ENCODE measurements around the gene RCL1.

RCL1 gene

DNA sequence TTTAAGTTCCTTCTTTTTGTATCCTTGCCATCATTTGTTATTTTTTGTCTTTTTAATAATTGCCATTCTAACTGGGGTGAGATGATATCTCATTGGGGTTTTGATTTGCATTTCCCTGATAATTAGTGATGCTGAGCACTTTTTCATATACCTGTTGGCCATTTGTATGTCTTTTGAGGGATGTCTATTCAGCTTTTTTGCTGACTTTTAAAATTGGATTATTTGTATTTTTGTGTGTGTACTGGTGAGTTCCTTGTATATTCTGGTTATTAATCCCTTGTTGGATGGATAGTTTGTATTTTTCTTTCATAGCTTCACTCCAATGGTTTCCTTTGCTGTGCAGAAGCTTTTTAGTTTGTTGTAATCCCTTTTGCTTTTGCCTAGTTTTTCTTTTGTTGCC is 19.1 kb downstream of the RCL1 start:
- DNase-seq (ENCODE audit: low read depth in 2 of 2) = no peak

DNA sequence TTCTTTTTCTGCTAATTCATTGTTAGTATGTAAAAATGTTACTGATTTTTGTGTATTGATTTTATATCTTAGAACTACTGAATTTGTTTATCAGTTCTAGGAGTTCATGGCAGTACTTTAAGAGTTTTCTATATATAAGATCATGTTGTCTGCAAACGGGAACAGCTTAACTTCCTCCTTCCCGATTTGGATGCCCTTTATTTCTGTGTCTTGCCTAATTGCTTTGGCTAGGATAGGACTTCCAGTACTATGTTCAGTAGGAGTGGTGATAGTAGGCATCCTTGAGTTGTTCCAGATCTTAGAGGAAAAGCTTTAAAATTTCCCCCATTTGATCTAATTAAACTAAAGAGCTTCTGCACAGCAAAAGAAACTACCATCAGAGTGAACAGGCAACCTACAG is 20.1 kb downstream of the RCL1 start:
- no peak for DNase-seq (ENCODE audit: low read depth in 2 of 2)

DNA sequence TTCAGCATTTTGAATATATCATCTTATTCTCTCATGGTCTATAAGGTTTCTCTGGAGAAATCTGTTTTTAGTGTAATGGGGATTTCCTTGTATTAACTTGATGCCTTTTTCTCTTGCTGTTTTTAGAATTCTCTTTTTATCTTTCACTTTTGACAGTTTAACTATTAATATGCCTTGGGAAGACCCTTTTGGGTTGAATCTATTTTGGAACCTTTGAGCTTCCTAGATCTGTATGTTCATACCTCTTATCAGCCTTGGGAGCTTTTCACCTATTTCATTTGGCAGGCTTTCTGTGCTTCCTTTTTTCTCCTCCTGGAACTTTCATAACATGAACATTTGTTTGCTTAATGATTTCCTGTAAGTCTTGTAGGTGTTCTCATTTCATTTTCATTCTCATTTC is 22.2 kb downstream of the RCL1 start:
- DNase-seq (ENCODE audit: low read depth in 2 of 2) = no peak

DNA sequence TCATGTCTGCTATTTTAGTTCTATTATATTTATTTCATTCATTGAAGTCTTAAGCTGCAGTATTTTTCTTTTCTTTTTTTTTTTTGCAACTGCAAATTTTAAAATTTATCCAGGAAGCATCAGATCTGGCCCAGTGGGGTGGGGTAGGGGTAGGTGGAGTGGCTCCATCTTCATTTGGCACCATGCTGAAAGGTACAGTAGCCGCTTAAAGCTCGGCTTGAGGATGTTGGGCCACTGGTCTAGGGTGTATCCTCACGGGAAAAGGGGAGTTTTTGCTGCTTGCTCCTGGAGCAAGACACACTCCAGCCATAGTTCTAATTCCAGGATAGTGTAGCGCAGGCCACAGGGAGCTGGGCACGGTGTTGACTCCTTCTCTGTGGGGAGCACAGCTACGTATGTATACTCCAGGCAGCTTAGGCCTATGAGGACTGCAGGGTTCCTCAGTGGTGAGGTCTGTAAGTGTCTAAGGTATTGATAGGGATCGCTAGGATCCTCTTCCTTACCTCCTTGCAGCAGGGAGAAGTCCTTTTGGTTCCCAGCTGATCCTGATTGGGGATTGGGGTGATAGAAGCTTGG is 22.7 kb downstream of the RCL1 start:
- no peak for DNase-seq (ENCODE audit: low read depth in 2 of 2)

DNA sequence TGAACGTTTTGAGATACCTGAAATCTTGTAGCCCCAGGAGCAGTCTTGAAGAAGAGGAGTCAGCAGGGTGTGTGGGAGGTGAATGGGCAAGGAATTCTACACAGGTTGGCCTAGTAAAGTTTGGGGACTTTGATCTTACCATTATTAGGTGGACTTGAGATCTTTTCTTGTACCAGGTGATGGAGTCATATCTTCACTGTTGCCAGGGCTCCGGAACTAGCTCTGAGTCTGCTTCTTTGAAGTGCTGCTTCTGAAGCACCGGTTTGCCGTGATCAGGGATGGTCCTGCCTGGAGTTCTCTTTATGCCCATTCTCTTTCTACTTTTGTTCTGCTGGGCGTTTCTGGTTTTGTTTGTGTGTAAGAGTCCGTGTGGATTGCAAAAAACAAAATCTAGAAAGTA is 27.4 kb downstream of the RCL1 start:
- no peak for DNase-seq (ENCODE audit: low read depth in 2 of 2)

DNA sequence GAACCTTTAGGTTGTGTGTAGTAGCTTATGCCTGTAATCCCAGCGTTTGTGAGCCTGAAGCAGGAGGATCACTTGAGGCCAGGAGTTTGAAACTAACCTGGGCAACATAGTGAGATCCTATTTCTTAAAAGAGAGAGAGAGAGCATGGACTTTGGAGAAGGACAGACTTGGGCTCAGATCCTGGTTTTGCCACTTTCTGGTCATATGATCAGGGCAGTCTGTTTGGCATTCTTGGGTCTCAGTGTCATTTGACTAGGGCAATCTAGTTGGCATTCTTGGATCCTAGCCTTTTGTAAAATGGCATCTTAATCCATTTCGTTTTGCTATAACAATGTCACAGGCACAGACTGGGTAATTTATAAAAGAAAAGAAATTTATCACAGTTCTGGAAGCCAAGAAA is 28.4 kb downstream of the RCL1 start:
- DNase-seq (ENCODE audit: low read depth in 2 of 2) = no peak

DNA sequence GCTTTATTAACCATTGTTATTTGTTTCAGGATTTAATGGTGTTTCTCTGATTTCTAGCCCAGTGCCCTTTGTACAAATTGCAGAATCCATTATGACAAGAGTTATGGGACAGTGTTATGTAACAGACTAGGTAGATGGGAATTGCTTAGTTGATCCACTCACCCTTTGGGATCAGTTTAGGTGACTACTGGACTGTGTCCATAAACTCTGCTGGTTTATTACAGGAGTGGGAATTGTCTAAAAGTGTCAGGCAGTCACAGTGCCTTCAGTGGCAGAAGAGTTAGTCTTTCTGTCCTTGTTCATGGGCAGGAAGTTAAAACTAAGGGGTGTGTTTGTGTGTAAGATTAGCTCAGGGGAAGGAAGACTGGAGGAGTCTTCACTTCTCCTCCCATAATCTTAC is 29.3 kb downstream of the RCL1 start:
- no peak for DNase-seq (ENCODE audit: low read depth in 2 of 2)

DNA sequence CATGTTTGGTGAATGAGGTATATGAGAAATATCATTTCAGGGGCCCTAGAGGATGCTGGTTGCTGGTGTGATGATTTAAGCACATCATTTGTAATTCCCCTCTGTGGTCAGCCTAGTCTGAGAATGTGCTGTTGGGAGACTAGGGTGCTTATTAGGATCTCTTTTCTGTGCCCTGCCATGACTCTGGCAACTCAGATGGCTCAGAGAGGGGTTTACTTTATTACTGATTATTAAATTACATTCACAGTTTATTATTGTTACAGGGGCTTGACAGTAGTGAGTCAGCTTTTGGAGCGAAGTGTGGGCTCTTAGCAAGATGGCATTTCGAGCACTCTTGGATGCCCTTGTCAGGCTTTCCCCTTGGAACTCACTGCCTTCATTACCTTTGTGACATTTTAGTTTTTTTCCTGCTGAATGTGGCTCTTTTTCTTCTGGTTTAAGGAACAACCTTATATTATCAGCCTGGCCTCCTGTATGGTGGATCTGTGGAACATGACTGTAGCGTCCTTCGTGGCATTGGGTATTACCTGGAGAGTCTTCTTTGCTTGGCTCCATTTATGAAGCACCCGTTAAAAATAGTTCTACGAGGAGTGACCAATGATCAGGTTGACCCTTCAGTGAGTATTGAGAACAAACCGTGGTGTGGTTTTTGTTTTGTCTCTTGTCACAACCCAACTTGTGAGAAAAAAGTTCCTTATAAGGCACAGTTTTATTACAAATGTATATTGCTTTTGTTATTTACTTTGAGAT is 33.8 kb downstream of the RCL1 start:
- no peak for DNase-seq (ENCODE audit: low read depth in 2 of 2)

DNA sequence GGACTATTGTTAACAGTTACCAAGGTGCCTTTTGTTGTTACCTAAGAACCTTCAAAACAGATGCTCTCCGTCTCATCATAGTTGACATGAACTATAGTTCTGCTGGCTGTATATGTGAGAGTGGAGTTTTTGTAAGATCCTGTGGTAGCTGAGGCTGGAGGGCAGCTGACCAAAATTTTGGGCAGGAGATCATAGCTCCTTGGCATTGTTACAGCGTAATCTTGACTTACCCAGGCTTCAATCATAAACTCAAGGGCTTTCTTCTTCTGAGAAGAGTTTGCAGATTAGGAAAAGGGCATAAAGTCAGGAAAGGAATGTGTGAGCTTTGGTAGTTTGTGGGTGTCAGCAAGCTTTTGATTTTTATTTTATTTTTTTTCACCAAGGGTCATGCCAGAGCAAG is 34.5 kb downstream of the RCL1 start:
- DNase-seq (ENCODE audit: low read depth in 2 of 2) = no peak

DNA sequence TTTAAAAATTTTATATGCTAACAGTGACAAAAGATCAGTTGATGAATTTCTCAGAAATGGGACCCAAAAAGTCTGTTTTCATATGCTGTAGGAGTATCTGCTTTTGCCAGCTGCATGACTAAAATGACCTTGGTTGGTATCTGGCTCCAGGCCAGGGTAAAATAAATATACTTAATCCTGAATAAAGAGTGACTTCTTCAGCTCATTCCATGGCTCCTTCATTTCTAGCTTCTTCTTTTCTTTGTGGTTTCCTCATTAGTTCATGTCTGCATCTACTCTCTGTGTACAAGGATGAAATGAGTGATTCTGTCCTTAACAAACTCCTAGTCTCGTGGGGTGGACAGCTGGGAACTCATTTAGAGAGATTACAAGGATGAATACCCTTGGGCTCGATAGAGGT is 36.0 kb downstream of the RCL1 start:
- DNase-seq (ENCODE audit: low read depth in 2 of 2) = no peak

DNA sequence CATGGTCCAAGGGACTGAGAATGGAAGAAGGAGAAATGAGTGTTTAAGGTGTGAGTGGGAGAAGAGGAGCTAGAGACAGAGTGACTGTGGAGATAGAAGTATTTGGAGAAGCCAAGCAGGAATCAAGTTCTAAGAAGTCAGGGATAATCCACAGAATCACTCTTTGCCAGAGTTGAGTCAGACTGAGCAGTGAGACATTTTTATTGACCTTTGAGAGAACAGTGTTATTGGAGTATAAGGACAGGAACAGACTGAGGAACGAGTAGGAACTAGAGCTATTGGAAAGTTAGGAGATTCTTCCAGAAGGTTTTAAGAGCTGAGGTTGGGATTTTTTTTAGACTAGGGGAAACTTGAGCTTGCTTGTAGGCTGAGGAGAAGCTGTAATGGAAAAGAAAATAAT is 37.2 kb downstream of the RCL1 start:
- no peak for DNase-seq (ENCODE audit: low read depth in 2 of 2)

DNA sequence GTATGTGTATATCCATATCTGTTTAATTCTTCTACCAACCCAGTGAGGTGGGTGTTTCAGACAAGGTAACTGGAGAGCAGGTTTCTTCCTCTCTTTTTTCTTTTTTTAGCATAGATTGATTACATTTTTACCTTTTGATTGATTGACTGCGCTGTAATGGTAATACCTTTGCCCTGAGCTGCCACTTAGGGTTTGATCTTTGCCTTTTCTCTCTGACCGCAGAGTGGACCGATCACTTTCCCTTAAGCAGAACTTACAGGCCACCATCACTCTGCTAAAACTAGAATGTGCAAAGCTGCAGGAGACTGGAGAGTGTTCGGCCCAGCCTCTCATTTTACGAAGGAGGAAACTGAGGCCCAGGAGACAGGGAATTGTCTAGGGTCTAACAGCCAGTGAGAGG is 38.0 kb downstream of the RCL1 start:
- DNase-seq (ENCODE audit: low read depth in 2 of 2) = no peak

DNA sequence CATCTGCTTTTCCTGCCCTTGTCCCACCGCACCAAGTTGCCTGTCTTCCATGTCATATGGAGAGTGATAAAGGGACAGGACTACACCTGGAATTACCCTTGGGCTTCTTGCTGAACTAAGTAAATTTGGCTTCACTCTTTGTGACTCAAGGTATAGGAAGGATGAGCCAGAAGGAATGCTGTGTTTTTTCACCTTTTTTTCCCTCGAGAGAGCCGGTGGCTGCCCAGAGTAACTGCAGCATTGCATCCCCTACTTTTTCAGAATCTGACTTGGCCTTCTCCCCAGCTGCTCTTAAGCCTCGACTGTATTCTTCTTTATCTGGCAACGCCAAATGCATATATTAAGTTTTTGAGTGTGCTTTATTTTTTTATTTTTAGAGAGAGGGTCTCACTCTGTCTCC is 38.4 kb downstream of the RCL1 start:
- no peak for DNase-seq (ENCODE audit: low read depth in 2 of 2)

DNA sequence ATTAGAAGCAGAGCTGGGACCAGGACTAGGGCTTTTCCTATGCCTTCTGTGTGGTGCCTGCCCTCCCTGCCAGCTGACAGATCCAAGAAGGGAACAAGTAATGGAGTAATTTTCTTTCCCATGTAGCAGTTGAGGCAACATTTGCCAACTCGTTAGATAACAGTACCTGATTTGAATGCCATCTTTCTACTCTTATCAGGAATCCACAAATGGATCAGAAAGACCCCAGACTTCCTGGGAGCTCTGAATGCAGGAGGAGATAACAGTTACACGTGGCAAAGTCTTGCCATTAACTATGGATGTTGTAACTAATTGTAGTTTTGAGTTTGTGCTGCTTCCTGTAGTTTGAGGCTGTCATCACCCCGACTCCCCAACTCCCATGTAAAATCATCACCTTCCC is 39.2 kb downstream of the RCL1 start:
- no peak for DNase-seq (ENCODE audit: low read depth in 2 of 2)

DNA sequence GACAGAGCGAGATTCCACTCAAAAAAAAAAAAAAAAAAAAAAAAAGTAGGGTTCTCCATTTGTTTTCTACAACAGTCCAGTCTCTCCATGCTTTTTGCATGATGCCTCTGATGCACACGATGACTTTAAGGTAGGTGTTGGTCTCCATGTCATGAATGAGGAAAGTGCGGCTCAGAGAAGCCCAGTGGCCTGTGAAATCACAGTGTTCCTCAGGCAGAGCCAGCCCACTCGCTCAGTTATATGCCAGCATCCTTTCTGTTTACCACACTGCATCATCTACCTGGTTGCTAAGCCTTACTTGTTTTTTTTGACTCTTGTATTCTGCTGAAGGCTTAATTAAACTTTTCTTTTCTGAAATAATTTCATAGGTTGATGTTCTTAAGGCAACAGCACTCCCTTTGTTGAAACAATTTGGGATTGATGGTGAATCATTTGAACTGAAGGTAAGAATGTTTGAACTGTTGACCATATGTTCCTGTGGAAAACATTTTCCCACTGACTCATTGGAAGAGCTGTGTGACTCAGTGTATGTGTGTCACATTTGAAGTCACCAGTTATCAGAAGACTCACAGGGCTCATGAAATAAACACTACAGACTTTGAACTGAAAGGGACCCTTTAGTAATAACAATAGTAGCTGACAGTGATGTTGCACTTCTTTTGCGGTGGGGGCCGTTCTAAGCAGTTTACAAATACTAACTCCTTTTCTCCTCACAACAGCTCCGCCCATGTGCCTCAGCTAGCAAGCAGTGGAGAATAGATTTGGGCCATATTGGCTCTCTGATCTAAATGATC is 40.2 kb downstream of the RCL1 start:
- peak; percentile 68 for DNase-seq (ENCODE audit: low read depth in 2 of 2)

DNA sequence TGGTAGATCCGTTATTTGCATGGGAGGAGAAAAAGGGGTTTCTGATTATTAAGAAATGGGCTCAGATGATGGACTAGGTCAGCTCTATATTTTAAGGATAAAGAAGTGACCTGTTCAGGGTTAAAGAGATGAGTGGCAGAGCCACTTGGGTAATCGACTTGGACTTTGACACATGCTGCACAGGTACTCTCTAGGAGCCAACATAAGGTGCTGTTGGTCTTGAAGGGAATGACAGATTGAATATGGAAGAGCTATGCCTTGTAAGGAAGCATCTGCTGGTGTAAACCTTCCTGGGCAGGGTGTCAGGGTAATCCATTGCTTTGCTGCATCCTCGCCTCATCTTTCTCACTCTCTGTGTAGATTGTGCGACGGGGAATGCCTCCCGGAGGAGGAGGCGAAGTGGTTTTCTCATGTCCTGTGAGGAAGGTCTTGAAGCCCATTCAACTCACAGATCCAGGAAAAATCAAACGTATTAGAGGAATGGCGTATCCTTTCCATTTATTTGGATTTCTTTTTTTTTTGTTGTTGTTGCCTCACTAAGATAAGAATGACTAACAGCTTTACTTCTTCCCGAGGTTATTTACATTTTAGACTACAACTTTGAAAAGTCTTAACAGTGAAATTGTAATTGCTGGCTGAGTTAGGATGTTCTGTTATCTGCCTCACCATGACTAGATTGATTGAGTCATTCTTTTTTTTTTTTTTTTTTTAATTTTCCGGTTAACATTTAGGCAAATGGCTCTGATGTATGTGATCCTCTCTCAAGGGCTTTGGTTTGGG is 41.2 kb downstream of the RCL1 start:
- no peak for DNase-seq (ENCODE audit: low read depth in 2 of 2)

DNA sequence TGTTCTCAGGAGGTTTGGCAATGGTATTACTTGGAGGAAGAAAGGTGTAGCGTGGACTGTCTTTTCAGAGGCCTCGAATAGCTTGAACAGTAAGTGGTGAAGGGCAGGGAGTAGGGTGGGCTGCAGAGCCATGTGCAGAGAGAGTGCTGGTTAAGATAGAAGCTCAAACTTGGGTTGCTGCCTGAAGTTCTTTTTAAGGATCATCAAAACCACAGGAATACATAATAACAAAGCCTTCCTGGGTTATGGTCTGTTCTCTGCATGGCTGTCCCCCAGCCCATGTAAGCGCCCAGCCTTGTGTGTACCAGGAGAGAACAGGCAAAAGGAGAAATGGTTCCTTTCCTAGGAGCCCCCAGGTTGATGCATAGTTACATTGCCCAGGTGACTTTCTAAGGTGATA is 43.9 kb downstream of the RCL1 start:
- DNase-seq (ENCODE audit: low read depth in 2 of 2) = no peak

DNA sequence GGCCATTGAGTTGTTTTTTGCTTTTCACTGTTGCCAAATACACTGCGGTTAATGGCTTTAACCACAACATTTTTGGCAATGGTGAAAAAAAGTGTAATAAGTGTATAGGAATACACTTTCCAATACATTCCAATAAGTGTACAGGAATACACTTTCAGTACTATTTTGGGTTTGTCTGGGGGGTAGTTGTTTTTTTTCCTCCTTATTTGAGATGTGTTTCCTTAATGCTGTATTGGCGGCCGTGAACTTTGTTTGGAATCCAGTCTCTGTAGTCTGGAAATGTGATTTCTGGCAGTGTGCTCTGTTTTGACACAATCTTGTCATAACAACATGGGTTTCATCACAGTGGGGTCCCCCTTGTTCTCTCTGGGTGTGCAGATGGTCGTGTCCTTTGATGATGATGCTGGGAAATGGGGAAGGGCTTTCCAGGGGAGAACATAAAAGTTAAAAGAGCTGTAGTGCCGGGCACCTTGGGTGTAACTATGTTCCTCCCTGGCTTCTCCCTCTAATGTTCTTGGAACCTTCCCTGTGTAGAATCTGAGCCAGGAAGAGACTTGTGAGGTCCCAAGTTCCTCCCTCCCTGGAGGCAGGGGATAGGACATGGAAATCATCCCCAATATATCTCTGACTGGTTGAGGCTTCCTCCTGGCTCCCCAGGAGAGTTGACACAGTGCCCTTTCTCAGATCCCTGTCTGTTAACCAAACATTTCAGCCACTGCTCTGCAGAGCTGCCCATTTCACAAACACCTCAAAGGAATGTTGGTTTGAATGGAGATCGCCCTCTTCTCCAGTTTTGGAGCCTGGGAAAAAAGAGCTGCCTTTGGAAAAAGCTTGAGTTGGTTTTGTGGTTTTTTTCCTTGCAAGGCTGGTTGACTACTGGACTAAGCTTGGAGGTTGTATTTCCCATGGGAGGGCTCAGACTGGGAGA is 44.8 kb downstream of the RCL1 start:
- DNase-seq (ENCODE audit: low read depth in 2 of 2) = peak; percentile 69 to 73

DNA sequence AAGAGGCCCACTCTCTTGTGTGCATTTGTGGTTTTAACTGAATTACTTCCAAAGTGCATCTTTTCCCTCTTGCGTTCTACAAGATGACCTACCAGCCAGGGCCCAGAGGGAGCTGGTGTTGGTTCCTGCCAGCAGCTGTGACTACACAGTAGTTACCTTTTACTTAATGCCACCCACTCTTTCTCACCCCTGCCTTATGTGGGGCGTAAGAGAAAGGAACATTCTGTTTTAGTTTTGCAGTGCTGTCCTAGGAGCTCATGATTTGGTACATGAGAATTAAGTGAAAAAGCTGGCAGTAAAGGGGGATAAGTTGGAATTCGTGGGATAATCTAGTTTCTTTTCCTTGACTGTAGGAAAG is 45.4 kb downstream of the RCL1 start:
- DNase-seq (ENCODE audit: low read depth in 2 of 2) = no peak

DNA sequence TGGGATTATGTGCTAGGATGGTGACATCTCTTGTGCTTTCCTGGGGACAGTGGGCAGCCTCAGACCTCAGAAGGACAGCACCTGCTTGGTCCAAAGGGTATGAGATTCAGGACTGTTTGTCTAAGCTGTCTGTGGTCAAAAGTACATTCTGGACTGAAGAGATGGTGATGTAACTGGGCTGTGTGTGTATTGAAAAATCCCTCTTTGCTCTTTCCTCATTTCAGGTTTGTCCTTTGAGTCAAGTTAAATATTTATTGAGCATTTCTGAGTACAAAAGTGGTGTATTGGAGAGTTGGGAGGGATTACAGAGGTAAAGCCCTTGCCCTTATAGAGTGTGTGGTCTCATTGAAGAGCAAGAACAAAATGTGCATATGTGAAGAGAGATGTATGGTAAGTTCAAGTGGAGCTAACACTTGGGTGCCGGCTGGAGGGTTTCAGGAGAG is 46.7 kb downstream of the RCL1 start:
- no peak for DNase-seq (ENCODE audit: low read depth in 2 of 2)

DNA sequence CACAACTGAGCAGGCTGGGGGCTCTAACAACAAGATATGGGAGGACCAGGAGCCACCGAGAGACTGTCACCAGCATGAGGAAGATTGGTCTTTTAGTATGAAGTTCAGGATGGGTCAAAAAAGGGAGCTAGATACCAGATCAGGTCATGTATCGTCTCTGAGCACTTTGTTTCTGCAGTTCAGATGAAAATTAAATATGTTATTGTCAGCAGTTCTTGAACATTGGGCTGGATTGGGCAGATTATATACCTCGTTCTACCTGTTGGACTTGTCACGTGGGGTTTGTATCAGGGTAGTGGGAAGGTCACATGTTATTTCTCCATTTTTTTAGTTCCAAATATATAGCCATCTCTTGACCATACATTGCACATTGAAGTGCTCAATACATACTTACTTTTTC is 47.3 kb downstream of the RCL1 start:
- DNase-seq (ENCODE audit: low read depth in 2 of 2) = no peak

Measured in fibroblast of skin of left biceps (primary cell).